ENCODE results near the gene CALN1. TPM values are rescaled to one million over a fixed set of nuclear protein-coding genes. Genes with fewer than 3 reads are reported as not detected.
A peak's percentile ranks its signal among the peaks of the same experiment; 100 is the strongest.

The CALN1 gene
- total and polyA plus RNA-seq, 2 of the 8 experiments (the other 6 are each of a cell fraction or from before 2014, with no cell fraction given): 6.4 to 15.2 TPM

DNA sequence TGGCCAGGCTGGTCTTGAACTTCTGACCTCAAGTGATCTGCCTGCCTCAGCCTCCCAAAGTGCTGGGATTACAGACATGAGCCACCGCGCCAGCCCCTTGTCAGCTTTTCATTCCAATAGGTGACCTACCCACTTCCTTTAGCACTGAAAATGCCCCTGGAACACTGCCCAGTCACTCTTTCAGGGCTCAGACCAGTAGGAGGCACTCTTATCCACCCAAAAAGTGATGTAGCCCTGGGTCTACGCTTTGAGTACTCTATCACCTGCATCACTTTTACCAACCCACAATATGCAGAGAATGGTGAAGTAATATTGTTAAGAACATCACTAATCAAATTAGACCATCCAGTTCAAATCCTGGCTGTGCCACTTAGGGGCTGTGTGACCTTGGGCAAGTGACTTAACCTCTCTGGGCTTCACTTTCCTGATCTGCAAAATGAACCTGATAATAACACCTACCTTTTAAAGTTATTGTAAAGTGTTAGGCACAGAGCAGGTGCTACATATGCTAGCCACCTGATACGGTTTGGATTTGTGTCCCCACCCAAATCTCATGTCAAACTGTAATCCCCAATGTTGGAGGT is 5.2 kb downstream of the CALN1 start:
- 95% methylated on average over 4 of the region's 4 CpGs; no CpG with 5 or more reads in 1 of the 2 experiments for WGBS, 2 experiments (ENCODE audit: extremely low coverage in 1 of 2, insufficient coverage in 1 of 2, insufficient read length in 1 of 2, insufficient replicate concordance in 2 of 2, low coverage in 1 of 2, low lambda C conversion rate in 2 of 2, missing lambda C conversion rate in 1 of 2)
- Histone ChIP-seq H3K18ac (ENCODE audit: extremely low read depth, low read length) (no peak overlapping the region), H3K9me3 (ENCODE audit: insufficient read depth in 2 of 2, low read depth in 1 of 2, low read length in 1 of 2) (no peaks in the 10 kb centered on the region), H3K4me2 (ENCODE audit: insufficient read depth in 1 of 2, low read depth in 2 of 2, low read length in 2 of 2) (no peak overlapping the region), H3K4me3 (ENCODE audit: extremely low read depth in 1 of 4, insufficient read depth in 2 of 4, low read depth in 3 of 4, low read length in 4 of 4) (no peak overlapping the region), H3K14ac (ENCODE audit: insufficient read length) (no peak overlapping the region), H3K36me3 (ENCODE audit: control insufficient read depth in 2 of 4, insufficient read depth in 4 of 4, low read length in 3 of 4) (no peaks in the 10 kb centered on the region), H4K5ac (ENCODE audit: insufficient read length, low read depth, low read length) (no peak overlapping the region), H2BK120ac (replicated peaks; ENCODE audit: low read depth, low read length) (no peak overlapping the region), H3K79me2 (ENCODE audit: control insufficient read depth in 1 of 2, insufficient read depth in 2 of 2, low read length in 2 of 2) (no peaks in the 10 kb centered on the region), H3K27ac (ENCODE audit: low read depth, low read length) (no peak overlapping the region), H2BK12ac (ENCODE audit: low read depth, low read length) (no peak overlapping the region), H3K79me1 (ENCODE audit: low read depth, low read length) (no peaks in the 10 kb centered on the region), H4K20me1 (replicated peaks in 1 of 2; ENCODE audit: control insufficient read depth in 1 of 2, insufficient read depth in 2 of 2, low read length in 2 of 2) (no peaks in the 10 kb centered on the region), H4K8ac (ENCODE audit: extremely low read depth, insufficient read depth, low read length) (no peak overlapping the region), H3K23me2 (ENCODE audit: low read depth, low read length) (no peaks in the 10 kb centered on the region), H2BK20ac (ENCODE audit: low read length) (no peak overlapping the region), H3K9ac (replicated peaks in 1 of 4; ENCODE audit: extremely low read depth in 1 of 4, low read depth in 3 of 4, low read length in 3 of 4) (no peak overlapping the region), H2BK15ac (ENCODE audit: low read length) (no peak overlapping the region), H2AFZ (ENCODE audit: low read length) (no peak overlapping the region), H3K23ac (ENCODE audit: insufficient read length) (no peak overlapping the region), H3K4ac (replicated peaks; ENCODE audit: insufficient read length, low read depth, low read length) (no peak overlapping the region), H2BK5ac (ENCODE audit: low read depth, low read length) (no peak overlapping the region), H3K4me1 (replicated peaks in 1 of 4; ENCODE audit: control insufficient read depth in 3 of 4, insufficient read depth in 4 of 4, low read length in 3 of 4) (no peaks in the 10 kb centered on the region), H4K91ac (replicated peaks; ENCODE audit: insufficient read length, low read length) (no peak overlapping the region), H3K56ac (replicated peaks; ENCODE audit: insufficient read length, low read depth, low read length) (no peak overlapping the region), H3K27me3 (replicated peaks in 1 of 4; ENCODE audit: control insufficient read depth in 3 of 4, extremely low read depth in 1 of 4, insufficient read depth in 3 of 4, low read length in 3 of 4) (no peaks in the 10 kb centered on the region), H2AK5ac (ENCODE audit: low read depth, low read length) (no peak overlapping the region)
- no peak for DNase-seq (ENCODE audit: low read depth in 1 of 2, low spot score in 2 of 2)
- CTCF ChIA-PET (ENCODE audit: partially characterized antibody): interaction anchor here (1.6 to 1.7 kb wide), 2 partner anchors 10 to 87 kb away, joined by 3 to 6 read pairs; no protein-coding TSS in a partner anchor
- FAIRE-seq: no peak
- POLR2A ChIA-PET (ENCODE audit: partially characterized antibody): interaction anchor here (0.9 kb wide), 1 partner anchor 70 kb away, joined by 3 read pairs; no protein-coding TSS in a partner anchor
- TF ChIP-seq TEAD4 (IDR thresholded peaks at IDR 0.05; ENCODE audit: low read depth, low read length): no peak
- TF ChIP-seq TAF7 (optimal IDR thresholded peaks at IDR 0.05; ENCODE audit: borderline replicate concordance, low read depth, low read length): no peak
- no peak for TF ChIP-seq RNF2 (IDR thresholded peaks at IDR 0.05; ENCODE audit: borderline replicate concordance, low read depth, low read length, missing control alignments, poor library complexity, severe bottlenecking)
- peak; percentile 45 to 66 for TF ChIP-seq RAD21 (IDR thresholded peaks at IDR 0.05 in 1 of 2, conservative IDR thresholded peaks at IDR 0.05 in 1 of 2; ENCODE audit: low read depth in 2 of 2, low read length in 2 of 2)

Measured in H1 (cell line).